GM19099 (cell line): ENCODE measurements around the gene SCN1A.

ENCODE experiments used
- POLR2A ChIP-seq: IDR thresholded peaks from 3 replicates; pipeline ENCODE4 v1.6.1; 2011; ENCODE audit warnings: low read depth; ENCODE audit not compliant: insufficient read length; ENCODE audit errors: extremely low read depth

SCN1A gene

GRCh38 chr2:166104773-166105172 lies 23.0 kb downstream of the SCN1A start:
- no peak for TF ChIP-seq POLR2A

GRCh38 chr2:166104084-166104483 lies 23.7 kb downstream of the SCN1A start:
- no peak for TF ChIP-seq POLR2A

GRCh38 chr2:166094325-166094724 lies 33.5 kb downstream of the SCN1A start:
- no peak for TF ChIP-seq POLR2A

DNA sequence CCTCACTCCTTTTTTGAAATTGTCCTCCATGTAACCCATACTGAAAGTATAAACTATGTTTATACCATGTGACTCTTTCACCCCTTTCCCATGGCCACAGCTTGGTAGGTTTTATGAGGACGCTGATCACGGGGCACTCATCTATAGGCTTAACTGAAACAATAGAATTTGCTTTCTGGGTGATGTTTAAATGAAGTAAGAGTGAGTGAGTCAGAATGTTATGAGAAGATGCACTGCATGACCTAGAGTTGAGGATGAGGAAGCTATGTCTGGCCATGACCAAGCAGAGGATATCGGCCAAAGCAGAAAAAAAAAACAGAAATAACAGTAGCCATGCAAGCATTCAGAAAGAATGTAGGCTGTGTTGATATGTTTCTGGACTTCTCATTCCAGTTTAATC lies 34.9 kb downstream of the SCN1A start:
- TF ChIP-seq POLR2A: no peak

GRCh38 chr2:166091439-166091838 lies 36.4 kb downstream of the SCN1A start:
- TF ChIP-seq POLR2A: no peak

GRCh38 chr2:166090908-166091307 lies 36.9 kb downstream of the SCN1A start:
- TF ChIP-seq POLR2A: no peak

GRCh38 chr2:166090346-166090745 lies 37.5 kb downstream of the SCN1A start:
- TF ChIP-seq POLR2A: no peak

- TF ChIP-seq POLR2A: no peak
Observed at GRCh38 chr2:166088634-166089033, 39.2 kb downstream of the SCN1A start.

DNA sequence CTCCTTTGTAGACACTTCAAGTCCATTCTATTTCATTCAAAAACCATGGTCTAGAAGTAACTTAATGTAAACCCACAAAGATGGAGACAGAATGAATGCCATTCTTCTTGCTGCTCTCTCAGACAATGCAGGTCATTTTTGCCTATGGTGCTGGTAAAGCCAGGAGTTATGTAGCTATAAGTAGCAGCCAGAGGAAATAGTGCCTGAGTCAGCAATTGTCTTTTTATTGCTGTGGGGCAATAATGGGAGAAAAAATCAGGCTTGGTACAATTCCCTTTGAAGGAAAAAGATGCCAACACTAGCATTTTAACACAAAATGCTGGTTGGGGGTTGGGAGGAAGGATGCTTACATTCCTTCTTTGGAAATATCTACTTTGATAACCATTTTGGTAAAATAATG lies 43.5 kb downstream of the SCN1A start:
- no peak for TF ChIP-seq POLR2A

DNA sequence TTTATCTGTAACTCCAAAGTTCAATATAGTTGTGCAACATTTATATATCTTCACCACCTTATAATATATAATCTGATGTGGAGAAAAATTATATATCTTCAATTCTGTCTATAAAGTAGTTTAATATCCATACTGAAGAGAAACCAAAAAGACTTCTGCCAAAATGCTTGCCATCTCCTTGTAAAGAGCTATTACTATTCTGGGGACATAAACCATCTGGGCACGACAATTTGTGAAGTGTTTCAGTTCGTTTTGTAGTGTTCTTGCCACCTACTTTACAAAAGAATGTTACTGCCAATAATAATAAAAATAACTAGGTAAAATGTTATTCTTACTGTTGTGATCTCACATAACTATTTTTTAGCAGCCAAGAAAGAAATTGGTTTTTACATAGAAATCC lies 45.1 kb downstream of the SCN1A start:
- no peak for TF ChIP-seq POLR2A

GRCh38 chr2:166081852-166082251 lies 46.0 kb downstream of the SCN1A start:
- TF ChIP-seq POLR2A: no peak

DNA sequence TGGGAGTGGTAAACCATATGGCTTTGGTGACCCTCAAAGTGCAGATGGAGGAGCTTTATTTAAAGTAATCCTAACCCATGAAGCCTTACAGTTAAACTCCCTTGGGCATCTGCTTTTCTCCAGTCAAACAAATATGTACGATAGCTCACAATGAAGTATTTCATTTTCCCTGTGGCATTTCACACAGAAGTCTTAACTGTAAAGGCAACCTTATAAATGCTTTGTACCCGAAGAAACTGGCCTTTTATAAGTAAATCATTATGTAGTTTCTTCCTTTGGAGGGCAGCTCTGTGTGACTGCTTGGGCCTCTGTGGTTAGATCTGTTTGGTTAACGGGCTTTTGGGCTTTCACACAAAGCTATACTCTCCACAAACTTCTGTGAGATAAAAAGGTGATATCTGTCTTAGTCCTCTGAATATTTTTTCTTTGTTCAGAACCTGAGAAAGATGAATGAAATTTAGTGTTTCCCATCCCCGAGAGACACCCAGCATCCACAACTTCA lies 46.6 kb downstream of the SCN1A start:
- TF ChIP-seq POLR2A: no peak

DNA sequence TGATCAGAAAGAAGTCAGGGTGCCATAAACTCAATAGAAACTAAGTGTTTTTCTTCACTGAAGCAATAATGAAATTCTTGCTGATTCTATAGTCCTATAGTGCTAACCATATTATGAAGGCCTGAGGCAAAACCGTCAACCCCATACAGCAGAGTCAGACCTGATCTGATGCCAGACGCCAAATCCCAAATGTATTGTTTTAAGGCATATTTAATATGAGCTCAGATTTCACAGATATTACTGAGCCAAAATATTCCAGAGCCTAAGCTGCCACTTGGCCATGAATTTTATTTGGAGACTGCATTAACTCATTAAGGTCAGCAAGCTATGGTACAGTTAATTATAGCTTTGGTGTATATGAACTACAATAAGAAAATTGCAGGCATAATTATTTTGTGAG lies 53.4 kb downstream of the SCN1A start:
- no peak for TF ChIP-seq POLR2A

- TF ChIP-seq POLR2A: no peak
Observed at GRCh38 chr2:166074011-166074410, 53.8 kb downstream of the SCN1A start.

GRCh38 chr2:166070231-166070630 lies 57.6 kb downstream of the SCN1A start:
- no peak for TF ChIP-seq POLR2A

DNA sequence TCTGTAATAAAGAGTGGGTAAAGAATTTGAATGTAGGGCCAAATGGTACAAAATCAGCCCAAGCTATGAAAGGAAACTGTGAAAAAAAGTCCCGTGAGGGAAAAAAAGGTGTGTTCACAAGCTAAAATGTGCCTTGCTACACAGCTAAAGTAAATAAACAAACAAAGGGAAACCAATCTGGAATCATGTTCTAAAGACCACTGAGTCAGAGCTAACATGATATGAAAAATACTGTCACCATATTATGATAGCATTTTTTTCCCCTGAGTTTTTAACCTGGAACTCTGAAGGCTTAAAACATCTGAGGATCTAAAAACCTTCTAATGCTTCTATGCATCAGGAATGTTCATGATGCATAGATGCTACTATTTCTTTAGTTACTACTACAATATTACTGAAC lies 58.8 kb downstream of the SCN1A start:
- TF ChIP-seq POLR2A: no peak

DNA sequence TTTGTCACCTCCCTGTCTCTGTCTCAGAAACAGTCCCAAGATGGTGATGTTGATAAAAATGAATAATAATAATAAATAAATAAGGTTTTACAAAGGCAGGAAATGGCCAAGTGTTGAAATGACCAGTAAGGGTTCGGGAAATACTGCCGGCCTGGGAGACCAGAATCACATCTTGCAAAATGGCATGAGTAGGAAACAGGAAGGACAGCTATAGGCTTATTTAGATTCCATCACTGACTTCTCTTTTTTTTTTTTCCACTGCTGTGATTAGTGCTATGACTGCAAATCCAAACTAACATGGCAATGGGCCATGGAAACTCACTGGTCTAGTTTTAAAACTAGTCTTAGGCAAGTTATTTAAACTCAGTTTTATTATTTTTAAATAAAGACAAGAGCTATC lies 60.6 kb downstream of the SCN1A start:
- TF ChIP-seq POLR2A: no peak
